ENCODE measurements around the gene SLC15A2.

- no peak for TF ChIP-seq CTCF (IDR thresholded peaks at IDR 0.05)
- no peak for TF ChIP-seq ZFX (IDR thresholded peaks at IDR 0.05; ENCODE audit: borderline replicate concordance)
Measured at GRCh38 chr3:121844892-121845291, 49.3 kb upstream of the SLC15A2 start.

All from 22Rv1 (cell line).